ENCODE data around the gene TFF1.

GRCh38 chr21:42356046-42356445 lies 10.3 kb downstream of the TFF1 start:
- TF ChIP-seq ZNF660 (tag by site-specific recombination; IDR thresholded peaks at IDR 0.05) = no peak
- TF ChIP-seq, protein P1, sequence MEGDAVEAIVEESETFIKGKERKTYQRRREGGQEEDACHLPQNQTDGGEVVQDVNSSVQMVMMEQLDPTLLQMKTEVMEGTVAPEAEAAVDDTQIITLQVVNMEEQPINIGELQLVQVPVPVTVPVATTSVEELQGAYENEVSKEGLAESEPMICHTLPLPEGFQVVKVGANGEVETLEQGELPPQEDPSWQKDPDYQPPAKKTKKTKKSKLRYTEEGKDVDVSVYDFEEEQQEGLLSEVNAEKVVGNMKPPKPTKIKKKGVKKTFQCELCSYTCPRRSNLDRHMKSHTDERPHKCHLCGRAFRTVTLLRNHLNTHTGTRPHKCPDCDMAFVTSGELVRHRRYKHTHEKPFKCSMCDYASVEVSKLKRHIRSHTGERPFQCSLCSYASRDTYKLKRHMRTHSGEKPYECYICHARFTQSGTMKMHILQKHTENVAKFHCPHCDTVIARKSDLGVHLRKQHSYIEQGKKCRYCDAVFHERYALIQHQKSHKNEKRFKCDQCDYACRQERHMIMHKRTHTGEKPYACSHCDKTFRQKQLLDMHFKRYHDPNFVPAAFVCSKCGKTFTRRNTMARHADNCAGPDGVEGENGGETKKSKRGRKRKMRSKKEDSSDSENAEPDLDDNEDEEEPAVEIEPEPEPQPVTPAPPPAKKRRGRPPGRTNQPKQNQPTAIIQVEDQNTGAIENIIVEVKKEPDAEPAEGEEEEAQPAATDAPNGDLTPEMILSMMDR (tag by site-specific recombination; IDR thresholded peaks at IDR 0.05) = no peak
- no peak for TF ChIP-seq ZNF76 (tag by site-specific recombination; IDR thresholded peaks at IDR 0.05; ENCODE audit: borderline replicate concordance, low read depth)
- TF ChIP-seq KLF9 (tag by site-specific recombination; IDR thresholded peaks at IDR 0.05; ENCODE audit: low read depth) = no peak
- TF ChIP-seq YY1 (tag by site-specific recombination; IDR thresholded peaks at IDR 0.05) = no peak
- TF ChIP-seq ZNF391 (tag by site-specific recombination; IDR thresholded peaks at IDR 0.05; ENCODE audit: borderline replicate concordance, low read depth) = no peak
